ENCODE data around the gene STXBP1. TPM values are rescaled to one million over a fixed set of nuclear protein-coding genes. Genes with fewer than 3 reads are reported as not detected.

The STXBP1 gene
- total and polyA plus RNA-seq, 8 donors: 5.2 to 77.7 (median 17.6) TPM

DNA sequence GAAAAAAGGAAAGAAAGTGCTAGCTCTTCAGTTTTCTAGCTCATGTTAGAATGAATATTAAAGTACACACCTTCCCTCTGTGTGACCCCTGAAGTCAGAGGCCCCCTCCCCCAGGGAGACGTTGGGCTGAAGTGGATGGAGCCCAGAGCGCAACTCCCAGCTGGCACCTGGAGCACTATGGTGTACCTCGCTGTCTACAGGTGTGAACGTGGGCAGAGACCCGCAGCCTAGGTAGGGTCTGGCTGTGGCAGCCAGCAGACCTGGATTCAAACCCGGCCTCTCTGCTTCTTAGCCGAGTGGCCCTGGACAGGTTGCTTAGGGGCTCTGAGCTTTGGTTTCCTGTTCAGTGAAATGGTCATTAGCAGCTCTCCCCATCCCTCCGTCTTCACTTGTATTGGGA, 116.7 kb downstream of the STXBP1 start:
- DNase-seq: no peak
- intact Hi-C loops (cut with DNase I; ENCODE audit: low total_unique reads): no loop called here
- TF ChIP-seq POLR2A (IDR thresholded peaks at IDR 0.05) (no peak), EP300 (IDR thresholded peaks at IDR 0.05) (no peak)
- TF ChIP-seq, protein P1, sequence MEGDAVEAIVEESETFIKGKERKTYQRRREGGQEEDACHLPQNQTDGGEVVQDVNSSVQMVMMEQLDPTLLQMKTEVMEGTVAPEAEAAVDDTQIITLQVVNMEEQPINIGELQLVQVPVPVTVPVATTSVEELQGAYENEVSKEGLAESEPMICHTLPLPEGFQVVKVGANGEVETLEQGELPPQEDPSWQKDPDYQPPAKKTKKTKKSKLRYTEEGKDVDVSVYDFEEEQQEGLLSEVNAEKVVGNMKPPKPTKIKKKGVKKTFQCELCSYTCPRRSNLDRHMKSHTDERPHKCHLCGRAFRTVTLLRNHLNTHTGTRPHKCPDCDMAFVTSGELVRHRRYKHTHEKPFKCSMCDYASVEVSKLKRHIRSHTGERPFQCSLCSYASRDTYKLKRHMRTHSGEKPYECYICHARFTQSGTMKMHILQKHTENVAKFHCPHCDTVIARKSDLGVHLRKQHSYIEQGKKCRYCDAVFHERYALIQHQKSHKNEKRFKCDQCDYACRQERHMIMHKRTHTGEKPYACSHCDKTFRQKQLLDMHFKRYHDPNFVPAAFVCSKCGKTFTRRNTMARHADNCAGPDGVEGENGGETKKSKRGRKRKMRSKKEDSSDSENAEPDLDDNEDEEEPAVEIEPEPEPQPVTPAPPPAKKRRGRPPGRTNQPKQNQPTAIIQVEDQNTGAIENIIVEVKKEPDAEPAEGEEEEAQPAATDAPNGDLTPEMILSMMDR (IDR thresholded peaks at IDR 0.05): no peak
- Histone ChIP-seq H3K4me3 (no peak overlapping the region), H3K4me1 (peaks cover 8 to 20% (median 13%) of the 10 kb centered on the region in 4 donors), H3K27ac (no peak overlapping the region), H3K9me3 (no peaks in the 10 kb centered on the region), H3K36me3 (peaks cover 12 to 38% (median 25%) of the 10 kb centered on the region in 4 donors), H3K27me3 (peaks cover 0 to 10% (median 0%) of the 10 kb centered on the region in 3 donors)
- WGBS, 5 donors: 85 to 89% (median 88%) methylated on average over 5 to 8 of the region's 8 CpGs

DNA sequence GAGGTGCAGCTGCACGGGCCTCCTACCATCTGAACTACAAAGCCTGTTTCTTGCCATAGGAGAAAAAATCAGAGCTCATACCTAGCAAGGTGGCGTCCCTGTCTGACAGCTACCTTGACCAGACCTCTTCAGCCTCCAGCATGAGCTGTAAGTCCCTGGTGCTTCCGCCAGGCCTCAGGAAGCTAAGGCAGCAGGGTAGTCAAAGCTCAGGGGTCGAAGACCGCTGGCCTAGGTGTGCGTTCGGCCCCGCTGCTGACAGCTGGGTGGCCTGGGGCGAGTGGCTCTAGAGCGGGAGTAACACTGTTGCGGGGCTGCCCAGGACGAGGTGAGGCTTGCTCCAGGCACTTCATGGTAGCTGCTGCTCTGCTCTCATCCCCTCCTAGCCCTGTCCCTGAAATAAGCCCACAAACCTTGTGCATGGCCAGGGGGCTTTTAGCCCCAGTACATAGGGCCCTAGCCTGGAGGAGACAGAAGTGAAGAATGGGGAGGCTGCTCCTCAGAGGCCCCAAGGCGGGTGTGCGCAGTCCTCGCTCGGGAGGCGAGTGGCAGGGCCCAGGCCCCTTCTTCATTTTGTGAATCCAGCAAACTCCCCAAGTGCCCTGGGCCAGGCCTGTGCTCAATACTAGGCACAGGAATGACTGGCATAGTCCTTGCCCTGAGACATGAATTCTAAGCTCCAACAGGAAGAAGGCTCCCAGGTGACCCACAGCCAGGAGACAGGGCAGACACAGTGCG, 117.6 kb downstream of the STXBP1 start:
- Histone ChIP-seq H3K36me3 (peaks cover 12 to 38% (median 25%) of the 10 kb centered on the region in 4 donors), H3K4me1 (peaks cover 8 to 20% (median 12%) of the 10 kb centered on the region in 4 donors), H3K4me3 (no peak overlapping the region), H3K27ac (no peak overlapping the region), H3K9me3 (no peaks in the 10 kb centered on the region), H3K27me3 (peaks cover 0 to 2% (median 0%) of the 10 kb centered on the region in 3 donors)
- no peak for TF ChIP-seq POLR2AphosphoS5 (IDR thresholded peaks at IDR 0.05)
- TF ChIP-seq, protein P1 (IDR thresholded peaks at IDR 0.05): no peak
- DNase-seq: no peak
- WGBS, 5 donors: 86 to 97% (median 88%) methylated on average over 7 to 18 of the region's 18 CpGs
- intact Hi-C loops (cut with DNase I; ENCODE audit: low total_unique reads): loop anchor here (5.0 kb wide), 1 partner anchor 137 kb away; no protein-coding TSS in a partner anchor

DNA sequence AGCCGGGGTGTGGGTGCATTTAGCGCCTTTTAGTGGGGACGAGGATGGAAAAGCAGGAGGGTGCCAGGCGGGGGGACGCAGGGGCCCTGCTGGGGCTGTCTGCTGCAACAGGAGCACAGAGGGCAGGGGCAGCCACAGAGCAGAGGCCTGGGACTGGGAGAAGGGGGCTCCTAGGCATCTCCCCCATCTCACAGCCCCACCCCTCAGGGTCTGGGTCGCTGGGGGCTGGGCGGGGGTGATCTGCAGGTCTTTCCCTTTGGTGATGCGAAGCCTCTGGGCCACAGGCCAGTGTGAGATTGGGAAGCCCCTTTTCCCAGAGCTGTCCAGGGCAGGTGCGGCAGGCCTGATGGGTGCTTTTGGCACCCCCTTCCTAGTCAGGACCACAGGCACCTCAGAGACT, 118.2 kb downstream of the STXBP1 start:
- no peaks in the 10 kb centered on the region for H3K27me3 ChIP-seq
- H3K4me1 ChIP-seq: peaks cover 7 to 16% (median 12%) of the 10 kb centered on the region in 4 donors
- H3K36me3 ChIP-seq: peaks cover 12 to 38% (median 25%) of the 10 kb centered on the region in 4 donors
- no peaks in the 10 kb centered on the region for H3K9me3 ChIP-seq
- intact Hi-C loops (cut with DNase I; ENCODE audit: low total_unique reads): loop anchor here (5.0 kb wide), 1 partner anchor 138 kb away; no protein-coding TSS in a partner anchor
- TF ChIP-seq, protein P1 (IDR thresholded peaks at IDR 0.05): no peak
- TF ChIP-seq POLR2A (IDR thresholded peaks at IDR 0.05): no peak
- no peak for TF ChIP-seq POLR2AphosphoS5 (IDR thresholded peaks at IDR 0.05)
- no peak for TF ChIP-seq EP300 (IDR thresholded peaks at IDR 0.05)
- 86 to 87% (median 86%) methylated on average over 8 to 9 of the region's 9 CpGs for WGBS, 5 donors
- no peak overlapping the region for H3K27ac ChIP-seq
- DNase-seq: no peak
- no peak overlapping the region for H3K4me3 ChIP-seq

DNA sequence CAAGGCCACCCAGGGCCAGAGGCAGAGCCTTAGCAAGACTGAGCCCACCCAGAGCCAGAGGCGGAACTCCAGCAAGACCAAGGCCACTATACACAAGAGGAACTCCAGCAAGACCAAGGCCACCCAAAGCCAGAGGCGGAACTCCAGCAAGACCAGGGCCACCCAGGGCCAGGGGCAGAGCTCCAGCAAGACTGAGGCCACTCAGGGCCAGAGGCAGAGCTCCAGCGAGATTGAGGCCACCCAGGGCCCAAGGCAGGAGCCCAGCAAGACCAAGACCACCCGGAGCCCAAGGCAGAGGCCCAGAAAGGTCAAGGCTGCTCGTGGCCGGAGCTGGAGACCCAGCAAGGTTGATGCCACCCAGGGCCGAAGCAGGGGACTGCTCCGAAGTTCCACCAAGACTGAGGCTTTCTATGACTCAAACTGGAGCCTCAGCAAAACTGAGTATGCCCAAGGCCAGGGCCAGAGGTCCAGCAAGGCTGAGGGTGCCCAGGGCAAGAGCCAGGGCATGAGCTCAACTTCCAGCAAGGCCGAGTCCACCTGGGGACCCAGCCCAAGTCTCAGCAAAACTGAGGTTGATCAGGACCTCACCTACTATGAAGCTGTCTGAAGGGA, 118.8 kb downstream of the STXBP1 start:
- Histone ChIP-seq H3K4me1 (peaks cover 7 to 22% (median 18%) of the 10 kb centered on the region in 4 donors), H3K27ac (no peak overlapping the region), H3K36me3 (peaks cover 12 to 38% (median 25%) of the 10 kb centered on the region in 4 donors), H3K4me3 (no peak overlapping the region), H3K27me3 (no peaks in the 10 kb centered on the region), H3K9me3 (no peaks in the 10 kb centered on the region)
- WGBS, 5 donors: 85 to 92% (median 88%) methylated on average over 5 to 9 of the region's 9 CpGs
- intact Hi-C loops (cut with DNase I; ENCODE audit: low total_unique reads): loop anchor here (5.0 kb wide), 1 partner anchor 139 kb away; no protein-coding TSS in a partner anchor
- no peak for DNase-seq
- TF ChIP-seq, protein P1 (IDR thresholded peaks at IDR 0.05): no peak
- TF ChIP-seq POLR2AphosphoS5 (IDR thresholded peaks at IDR 0.05): no peak
- TF ChIP-seq POLR2A (IDR thresholded peaks at IDR 0.05): no peak
- TF ChIP-seq EP300 (IDR thresholded peaks at IDR 0.05): no peak

All from stomach (tissue), 9 donors.